ENCODE measurements around the gene CLDN5. TPM values are rescaled to one million over a fixed set of nuclear protein-coding genes. Genes with fewer than 3 reads are reported as not detected.

CLDN5 gene
- total and polyA plus RNA-seq, 2 of the 8 experiments (the other 6 are each of a cell fraction or from before 2014, with no cell fraction given), result 1.2 to 1.6 TPM

GRCh38 chr22:19508024-19508776 lies 16.0 kb downstream of the CLDN5 start (continued):
- TF ChIP-seq, protein P1, sequence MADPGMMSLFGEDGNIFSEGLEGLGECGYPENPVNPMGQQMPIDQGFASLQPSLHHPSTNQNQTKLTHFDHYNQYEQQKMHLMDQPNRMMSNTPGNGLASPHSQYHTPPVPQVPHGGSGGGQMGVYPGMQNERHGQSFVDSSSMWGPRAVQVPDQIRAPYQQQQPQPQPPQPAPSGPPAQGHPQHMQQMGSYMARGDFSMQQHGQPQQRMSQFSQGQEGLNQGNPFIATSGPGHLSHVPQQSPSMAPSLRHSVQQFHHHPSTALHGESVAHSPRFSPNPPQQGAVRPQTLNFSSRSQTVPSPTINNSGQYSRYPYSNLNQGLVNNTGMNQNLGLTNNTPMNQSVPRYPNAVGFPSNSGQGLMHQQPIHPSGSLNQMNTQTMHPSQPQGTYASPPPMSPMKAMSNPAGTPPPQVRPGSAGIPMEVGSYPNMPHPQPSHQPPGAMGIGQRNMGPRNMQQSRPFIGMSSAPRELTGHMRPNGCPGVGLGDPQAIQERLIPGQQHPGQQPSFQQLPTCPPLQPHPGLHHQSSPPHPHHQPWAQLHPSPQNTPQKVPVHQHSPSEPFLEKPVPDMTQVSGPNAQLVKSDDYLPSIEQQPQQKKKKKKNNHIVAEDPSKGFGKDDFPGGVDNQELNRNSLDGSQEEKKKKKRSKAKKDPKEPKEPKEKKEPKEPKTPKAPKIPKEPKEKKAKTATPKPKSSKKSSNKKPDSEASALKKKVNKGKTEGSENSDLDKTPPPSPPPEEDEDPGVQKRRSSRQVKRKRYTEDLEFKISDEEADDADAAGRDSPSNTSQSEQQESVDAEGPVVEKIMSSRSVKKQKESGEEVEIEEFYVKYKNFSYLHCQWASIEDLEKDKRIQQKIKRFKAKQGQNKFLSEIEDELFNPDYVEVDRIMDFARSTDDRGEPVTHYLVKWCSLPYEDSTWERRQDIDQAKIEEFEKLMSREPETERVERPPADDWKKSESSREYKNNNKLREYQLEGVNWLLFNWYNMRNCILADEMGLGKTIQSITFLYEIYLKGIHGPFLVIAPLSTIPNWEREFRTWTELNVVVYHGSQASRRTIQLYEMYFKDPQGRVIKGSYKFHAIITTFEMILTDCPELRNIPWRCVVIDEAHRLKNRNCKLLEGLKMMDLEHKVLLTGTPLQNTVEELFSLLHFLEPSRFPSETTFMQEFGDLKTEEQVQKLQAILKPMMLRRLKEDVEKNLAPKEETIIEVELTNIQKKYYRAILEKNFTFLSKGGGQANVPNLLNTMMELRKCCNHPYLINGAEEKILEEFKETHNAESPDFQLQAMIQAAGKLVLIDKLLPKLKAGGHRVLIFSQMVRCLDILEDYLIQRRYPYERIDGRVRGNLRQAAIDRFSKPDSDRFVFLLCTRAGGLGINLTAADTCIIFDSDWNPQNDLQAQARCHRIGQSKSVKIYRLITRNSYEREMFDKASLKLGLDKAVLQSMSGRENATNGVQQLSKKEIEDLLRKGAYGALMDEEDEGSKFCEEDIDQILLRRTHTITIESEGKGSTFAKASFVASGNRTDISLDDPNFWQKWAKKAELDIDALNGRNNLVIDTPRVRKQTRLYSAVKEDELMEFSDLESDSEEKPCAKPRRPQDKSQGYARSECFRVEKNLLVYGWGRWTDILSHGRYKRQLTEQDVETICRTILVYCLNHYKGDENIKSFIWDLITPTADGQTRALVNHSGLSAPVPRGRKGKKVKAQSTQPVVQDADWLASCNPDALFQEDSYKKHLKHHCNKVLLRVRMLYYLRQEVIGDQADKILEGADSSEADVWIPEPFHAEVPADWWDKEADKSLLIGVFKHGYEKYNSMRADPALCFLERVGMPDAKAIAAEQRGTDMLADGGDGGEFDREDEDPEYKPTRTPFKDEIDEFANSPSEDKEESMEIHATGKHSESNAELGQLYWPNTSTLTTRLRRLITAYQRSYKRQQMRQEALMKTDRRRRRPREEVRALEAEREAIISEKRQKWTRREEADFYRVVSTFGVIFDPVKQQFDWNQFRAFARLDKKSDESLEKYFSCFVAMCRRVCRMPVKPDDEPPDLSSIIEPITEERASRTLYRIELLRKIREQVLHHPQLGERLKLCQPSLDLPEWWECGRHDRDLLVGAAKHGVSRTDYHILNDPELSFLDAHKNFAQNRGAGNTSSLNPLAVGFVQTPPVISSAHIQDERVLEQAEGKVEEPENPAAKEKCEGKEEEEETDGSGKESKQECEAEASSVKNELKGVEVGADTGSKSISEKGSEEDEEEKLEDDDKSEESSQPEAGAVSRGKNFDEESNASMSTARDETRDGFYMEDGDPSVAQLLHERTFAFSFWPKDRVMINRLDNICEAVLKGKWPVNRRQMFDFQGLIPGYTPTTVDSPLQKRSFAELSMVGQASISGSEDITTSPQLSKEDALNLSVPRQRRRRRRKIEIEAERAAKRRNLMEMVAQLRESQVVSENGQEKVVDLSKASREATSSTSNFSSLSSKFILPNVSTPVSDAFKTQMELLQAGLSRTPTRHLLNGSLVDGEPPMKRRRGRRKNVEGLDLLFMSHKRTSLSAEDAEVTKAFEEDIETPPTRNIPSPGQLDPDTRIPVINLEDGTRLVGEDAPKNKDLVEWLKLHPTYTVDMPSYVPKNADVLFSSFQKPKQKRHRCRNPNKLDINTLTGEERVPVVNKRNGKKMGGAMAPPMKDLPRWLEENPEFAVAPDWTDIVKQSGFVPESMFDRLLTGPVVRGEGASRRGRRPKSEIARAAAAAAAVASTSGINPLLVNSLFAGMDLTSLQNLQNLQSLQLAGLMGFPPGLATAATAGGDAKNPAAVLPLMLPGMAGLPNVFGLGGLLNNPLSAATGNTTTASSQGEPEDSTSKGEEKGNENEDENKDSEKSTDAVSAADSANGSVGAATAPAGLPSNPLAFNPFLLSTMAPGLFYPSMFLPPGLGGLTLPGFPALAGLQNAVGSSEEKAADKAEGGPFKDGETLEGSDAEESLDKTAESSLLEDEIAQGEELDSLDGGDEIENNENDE (IDR thresholded peaks at IDR 0.05; ENCODE audit: insufficient replicate concordance, low read length), result no peak

Data from H1 (cell line).